Activated CD4-positive, CD25-positive, alpha-beta regulatory T cell treated with anti-CD3 and anti-CD28 coated beads, Interleukin-2, amount 50 U/mL, for 24 hours (primary cell): Measurements from ENCODE around the gene LY6G6C.
A peak's percentile ranks its signal among the peaks of the same experiment; 100 is the strongest.
"Not testable (repeated sequence)": the region's sequence is repeated elsewhere in the genome, so short reads cannot be mapped to it uniquely, and the experiment has no call there.

Experiments used
- ATAC-seq, 2 donors: fragments of 150-1000 bp; cut with Tn5 transposase; one replicate each; pipeline ENCODE4 v1.10.0; 2021; ENCODE audit warnings: mild to moderate bottlenecking in 1 of 2, moderate library complexity in 1 of 2

LY6G6C gene

DNA sequence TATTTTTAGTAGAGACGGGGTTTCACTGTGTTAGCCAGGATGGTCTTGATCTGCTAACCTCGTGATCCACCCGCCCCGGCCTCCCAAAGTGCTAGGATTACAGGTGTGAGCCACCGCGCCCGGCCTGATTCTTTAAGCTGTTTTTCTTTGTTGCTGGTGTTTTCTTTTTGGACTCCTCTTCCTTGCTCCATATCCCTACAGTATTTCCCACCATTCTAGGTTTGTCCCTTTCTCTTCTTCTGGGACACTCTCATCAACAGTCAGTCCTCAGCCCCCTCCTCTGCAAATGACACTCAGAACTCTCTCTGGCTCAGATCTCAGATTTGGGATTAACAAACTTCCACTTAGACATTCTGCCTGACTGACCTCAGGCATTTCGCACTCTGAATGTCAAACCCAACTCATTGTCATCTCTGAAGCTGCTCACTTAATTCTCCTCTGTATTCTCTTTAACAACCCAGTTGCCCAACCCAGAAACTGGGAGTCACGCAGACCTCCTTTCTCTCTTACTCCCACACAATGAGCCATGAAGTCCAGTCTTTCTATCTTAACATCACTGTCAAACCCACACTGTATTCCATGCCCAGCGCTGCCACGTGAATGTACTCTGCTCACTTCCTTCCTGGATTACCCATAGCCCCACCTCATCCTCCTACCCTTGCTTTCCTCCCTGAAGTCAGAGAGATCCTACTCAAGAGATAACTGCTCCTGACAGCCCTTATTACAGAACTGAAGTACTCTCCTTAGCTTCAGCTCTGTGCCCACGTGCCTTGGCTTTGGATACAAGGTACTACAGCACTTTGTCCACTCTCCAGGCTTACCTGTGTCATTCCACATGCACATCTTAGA is 4.2 kb upstream of the LY6G6C start:
- ATAC-seq, result no peak

DNA sequence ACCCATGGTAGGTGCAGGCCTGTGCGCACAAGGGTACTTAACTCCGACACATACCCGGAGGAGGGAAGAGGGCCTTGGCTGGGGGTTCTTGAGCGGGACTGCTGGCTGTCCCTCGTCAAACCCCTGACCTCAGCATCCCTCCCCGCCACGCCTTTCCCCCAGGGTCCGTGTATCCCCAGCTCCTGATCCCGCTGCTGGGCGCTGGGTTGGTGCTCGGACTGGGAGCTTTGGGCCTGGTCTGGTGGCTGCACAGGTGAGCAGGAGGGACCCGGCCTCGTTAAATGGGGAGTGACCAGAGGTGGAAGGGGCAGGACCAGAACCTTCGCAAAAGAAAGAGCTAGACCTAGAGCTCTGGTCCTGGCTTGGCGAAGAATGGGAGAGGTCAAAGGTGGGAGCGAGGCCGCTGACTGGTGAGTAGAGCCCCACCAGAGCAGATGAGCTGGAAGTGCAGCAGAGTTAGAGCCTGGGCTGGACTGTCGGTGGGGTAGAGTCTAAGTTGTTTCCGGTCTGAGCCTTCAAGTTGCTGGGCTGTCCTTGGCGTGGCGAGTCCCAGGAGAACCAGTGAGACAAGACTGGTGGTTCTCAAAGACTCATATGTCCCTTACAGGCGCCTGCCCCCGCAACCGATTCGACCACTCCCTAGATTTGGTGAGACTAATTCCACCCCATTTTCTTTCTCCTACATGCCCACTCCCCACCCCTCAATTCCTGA is 2.6 kb upstream of the LY6G6C start:
- no peak for ATAC-seq

GRCh38 chr6:31723245-31723979 is 1.9 kb upstream of the LY6G6C start, which contains the start of gene MPIG6B:
MPIG6B (plus strand) TSS chr6:31723373; CDS start chr6:31723384, 11 bp downstream.
- no peak for ATAC-seq

DNA sequence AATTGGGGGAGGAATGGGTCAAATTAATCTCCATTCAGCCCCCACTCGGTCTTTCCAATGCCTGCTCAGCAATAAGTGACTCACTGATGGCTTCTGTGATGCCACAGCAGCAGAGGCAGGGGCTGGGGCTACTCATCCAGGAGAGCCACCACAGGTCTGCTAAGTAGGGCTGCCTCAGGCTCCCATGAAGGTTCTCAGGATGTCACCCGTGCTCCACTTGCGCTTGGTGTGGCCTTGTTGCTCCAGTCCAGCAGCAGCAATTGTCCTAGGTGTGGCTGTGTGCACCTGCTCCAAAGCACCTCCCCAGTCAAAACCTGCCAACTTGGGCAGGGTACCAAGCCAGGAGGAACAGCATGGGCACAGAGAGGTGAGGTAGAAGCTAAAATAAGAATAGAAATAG is 627 bp upstream of the LY6G6C start:
- ATAC-seq, result no peak

DNA sequence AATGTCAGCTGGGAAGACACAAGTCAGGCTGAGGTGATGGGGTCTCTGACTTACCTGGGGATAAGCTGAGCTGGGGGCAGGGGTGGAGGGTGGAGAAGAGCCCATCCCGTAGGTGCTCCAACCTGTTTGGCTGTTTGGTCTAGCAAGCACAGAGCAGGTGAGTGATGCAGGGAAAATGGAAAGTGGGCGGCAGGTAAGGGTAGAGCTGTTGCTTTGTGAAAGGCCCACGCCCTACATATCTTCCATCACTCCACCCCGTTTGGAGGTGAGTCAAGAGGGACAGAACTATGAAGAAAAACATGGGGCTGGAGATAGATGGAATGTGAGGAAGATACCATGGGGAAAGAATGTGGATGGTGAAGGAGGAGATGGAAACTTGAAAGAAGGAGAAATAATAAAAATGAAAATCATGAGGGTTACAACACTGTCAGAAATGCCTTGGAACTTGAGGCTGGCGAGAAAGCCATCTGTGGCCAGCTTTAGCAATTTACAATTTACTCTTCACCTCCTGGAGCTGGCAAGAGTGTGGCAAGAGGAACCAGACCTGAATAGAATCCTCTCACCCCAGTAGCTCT is 1.3 kb downstream of the LY6G6C start:
- ATAC-seq, result no peak

DNA sequence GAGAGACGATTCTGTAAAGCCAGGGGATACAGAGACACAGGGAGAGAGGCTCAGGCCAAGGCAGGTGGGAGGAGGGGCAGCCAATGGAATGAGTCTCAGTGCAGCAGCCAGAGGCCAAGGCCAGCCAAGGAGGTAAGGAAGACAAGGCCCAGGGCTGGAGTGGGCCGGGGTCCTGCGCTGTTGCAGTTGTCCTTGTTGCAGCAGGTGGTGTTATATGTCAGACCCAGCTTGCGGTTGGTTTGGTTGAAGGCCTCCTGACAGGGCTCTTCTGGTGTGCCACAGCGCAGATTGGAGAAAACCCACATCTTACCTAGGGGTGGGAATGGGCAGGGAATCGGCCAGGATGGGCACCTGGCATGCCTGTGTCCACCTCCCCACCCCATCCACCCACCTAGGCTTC is 2.5 kb downstream of the LY6G6C start:
- ATAC-seq, result no peak

- no peak for ATAC-seq
These were observed 3.3 kb downstream of the LY6G6C start for GRCh38 chr6:31718265-31718664.

- ATAC-seq, result no peak
These were observed 3.9 kb downstream of the LY6G6C start for GRCh38 chr6:31717499-31718222.

DNA sequence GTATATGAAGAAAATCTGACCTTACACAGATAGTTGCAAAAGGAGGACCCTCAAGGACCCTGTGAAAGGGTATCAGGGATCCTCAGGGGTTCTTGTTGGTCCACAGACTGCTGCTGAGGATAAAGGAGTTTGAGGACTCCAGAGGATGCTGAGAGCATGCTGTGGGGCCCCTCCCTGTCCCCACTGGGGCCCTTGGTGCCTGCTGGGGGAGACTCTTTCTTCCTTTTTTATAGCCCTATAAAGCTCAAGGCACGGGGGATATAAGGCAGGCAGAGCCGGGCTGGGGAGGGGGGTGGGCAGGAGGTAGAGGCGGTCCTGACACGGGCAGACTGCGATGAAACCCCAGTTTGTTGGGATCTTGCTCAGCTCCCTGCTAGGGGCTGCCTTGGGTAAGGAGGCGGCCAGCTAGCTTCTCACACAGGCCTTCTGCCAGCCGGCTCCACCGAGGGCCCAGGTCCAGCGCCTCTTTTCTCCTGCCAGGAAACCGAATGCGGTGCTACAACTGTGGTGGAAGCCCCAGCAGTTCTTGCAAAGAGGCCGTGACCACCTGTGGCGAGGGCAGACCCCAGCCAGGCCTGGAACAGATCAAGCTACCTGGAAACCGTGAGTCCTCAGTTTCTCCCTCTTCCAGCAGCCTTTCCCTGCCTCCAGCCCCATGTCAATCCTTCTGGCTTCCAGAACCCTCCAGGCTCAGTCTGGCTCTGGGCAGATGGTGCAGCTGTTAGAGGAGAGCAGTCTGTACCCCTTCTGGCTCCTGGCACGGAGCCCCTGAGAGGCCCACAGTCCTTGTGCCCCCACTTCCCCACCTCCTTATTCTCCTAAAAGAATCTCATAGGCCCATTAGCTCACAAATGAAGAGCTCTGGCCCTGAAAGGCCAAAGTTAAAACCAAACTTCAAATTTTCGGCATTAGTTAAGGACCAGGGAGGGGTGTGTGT is 6.3 kb downstream of the LY6G6C start, which contains the start of gene LY6G6D:
TSS of gene LY6G6D (plus strand) at position 327 of the 937 bp plus-strand sequence. CDS start at position 335, 8 bp downstream.
- ATAC-seq, result no peak

GRCh38 chr6:31713991-31714684 is 7.4 kb downstream of the LY6G6C start:
- ATAC-seq, result no peak

- ATAC-seq, result no peak
These were observed 8.1 kb downstream of the LY6G6C start for GRCh38 chr6:31713465-31713864.

DNA sequence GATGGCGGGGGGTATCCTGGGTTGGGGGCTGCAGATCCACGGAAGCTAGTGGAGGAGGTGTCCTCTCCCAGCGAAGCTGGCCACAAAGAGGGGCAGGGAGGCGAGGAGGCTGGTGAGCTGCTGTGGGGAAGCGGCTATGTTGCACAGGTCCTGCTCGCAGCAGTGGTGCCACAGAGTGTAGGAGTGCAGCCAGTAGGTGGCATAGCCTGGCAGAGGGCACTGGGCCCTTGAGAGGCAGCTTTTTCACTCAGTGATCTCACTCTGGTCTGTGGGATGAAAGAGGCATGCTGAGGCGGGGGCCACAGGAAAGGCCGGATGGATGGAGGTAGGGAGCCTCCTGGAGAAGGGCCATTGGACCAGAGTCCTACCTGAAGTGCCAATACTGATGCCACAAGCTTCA is 9.2 kb downstream of the LY6G6C start:
- ATAC-seq, result peak in 1 of 2 donors; percentile 45

DNA sequence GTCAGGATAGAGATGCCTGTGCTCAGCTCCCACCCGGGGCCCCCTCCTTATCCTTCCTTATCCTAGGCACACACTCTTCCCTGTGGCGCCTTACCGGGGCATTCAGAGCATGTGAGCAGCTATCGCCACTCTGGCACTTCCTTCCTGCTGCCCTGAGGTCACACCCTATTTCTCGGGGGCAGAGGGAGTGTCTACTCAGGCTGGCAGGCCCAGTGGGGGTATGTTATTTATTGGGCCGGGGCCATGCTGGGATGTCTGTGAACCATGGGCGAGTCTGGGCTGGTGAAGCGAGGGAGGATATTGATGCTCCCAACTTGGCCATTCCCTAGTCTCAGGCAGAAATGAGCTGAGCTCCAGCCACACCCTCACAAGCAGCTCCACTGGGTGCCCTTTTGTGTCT is 10.3 kb downstream of the LY6G6C start:
- no peak for ATAC-seq

DNA sequence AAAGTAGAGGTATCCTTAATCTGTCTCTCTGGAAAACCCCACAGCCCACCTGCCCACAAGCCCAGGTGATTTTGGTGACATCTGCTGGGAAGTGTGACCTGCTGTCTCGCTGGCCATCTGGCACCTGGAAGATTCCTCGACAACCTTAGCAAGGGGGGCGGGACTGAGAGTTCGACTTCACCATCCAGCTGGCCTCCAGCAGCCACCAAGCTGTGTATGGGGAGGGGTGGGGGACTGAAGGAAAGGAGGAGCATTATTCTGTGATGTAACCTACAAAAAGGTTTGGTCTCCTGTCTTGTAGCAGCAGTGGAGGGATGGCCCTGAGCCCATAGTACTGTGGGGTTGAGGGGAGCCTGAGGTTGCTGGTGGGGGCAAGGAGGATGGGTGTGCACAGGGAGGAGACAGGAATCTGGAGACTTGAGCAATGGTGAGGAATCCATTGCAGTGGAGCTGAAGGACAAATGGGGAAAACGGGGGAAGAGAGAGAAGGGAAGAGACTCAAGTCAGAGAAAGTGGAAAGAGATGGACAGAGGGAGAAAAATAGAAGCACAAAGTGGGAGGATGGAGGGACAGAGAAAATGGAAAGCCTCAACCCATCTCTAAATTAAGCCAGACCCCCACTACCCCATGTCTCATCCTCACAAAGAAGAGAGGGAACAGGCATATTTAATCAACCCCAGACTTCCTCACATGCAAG is 10.9 kb downstream of the LY6G6C start:
- no peak for ATAC-seq

- not testable (repeated sequence) for ATAC-seq
These were observed 12.4 kb downstream of the LY6G6C start for GRCh38 chr6:31709157-31709556.

- ATAC-seq, result no peak
These were observed 13.3 kb downstream of the LY6G6C start for GRCh38 chr6:31708224-31708623.

DNA sequence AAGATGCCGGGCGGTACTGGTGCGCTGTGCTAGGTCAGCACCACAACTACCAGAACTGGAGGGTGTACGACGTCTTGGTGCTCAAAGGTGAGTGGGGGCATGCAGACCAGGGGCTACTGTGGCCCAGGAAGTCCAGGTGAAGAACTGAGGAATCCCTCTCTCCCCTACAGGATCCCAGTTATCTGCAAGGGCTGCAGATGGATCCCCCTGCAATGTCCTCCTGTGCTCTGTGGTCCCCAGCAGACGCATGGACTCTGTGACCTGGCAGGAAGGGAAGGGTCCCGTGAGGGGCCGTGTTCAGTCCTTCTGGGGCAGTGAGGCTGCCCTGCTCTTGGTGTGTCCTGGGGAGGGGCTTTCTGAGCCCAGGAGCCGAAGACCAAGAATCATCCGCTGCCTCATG is 13.8 kb downstream of the LY6G6C start:
- ATAC-seq, result no peak

DNA sequence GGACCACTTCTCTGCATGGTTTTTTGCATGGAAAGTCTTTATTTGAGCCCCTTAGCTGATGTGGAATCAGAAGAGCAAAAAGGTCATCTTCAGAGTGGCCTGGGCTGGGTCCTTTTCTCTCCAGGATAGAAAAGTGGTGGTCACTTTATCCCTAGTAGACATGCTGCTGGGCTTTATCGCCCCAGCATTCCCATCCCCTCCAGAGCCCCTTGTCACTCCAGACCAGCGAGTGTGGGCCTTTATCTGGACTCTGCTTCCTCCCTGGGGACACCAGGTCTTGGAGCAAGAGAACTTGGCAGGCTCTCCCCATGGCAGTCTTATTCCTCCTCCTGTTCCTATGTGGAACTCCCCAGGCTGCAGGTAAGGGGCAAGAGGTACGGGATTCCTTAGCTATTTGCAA is 14.9 kb downstream of the LY6G6C start, which contains the start of gene LY6G6F:
TSS of gene LY6G6F (plus strand) at position 268 of the 400 bp plus-strand sequence. CDS start at position 309, 41 bp downstream.
- ATAC-seq, result no peak

DNA sequence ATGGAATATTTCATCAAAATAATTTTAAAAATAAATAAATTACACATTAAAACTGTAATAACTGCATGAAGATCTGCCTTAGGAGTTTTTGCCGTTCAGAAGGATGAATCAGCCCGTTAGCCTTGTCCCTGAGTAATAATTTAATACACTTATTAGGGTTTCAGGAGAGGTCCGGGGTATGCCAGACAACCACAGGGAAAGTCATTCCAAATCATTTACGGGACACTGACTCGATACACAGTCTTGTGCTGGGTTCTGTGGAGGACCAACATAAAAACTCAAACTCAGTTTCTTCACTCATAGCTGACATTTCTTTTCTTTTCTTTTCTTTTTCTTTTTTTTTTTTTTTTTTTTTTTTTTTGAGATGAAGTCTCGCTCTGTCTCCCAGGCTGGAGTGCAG is 15.6 kb downstream of the LY6G6C start:
- no peak for ATAC-seq
